ENCODE data around the gene WNT9B.

Gene WNT9B

GRCh38 chr17:46903762-46904672, 52.6 kb downstream of the WNT9B start:
- no peak for DNase-seq (ENCODE audit: low spot score)
- H3K27ac ChIP-seq: no peak overlapping the region
- TF ChIP-seq CTCF (IDR thresholded peaks at IDR 0.05): no peak
- no peak overlapping the region for H3K4me3 ChIP-seq

- no peak overlapping the region for H3K27ac ChIP-seq
- no peak for DNase-seq (ENCODE audit: low spot score)
- no peak for TF ChIP-seq CTCF (IDR thresholded peaks at IDR 0.05)
- no peak overlapping the region for H3K4me3 ChIP-seq
Measured at GRCh38 chr17:46908068-46908737, 56.8 kb downstream of the WNT9B start.

GRCh38 chr17:46910179-46910927, 59.0 kb downstream of the WNT9B start:
- DNase-seq (ENCODE audit: low spot score): no peak
- no peak overlapping the region for H3K4me3 ChIP-seq
- TF ChIP-seq CTCF (IDR thresholded peaks at IDR 0.05): no peak
- no peak overlapping the region for H3K27ac ChIP-seq

- no peak overlapping the region for H3K4me3 ChIP-seq
- TF ChIP-seq CTCF (IDR thresholded peaks at IDR 0.05): no peak
- DNase-seq (ENCODE audit: low spot score): no peak
- no peak overlapping the region for H3K27ac ChIP-seq
Measured at GRCh38 chr17:46911311-46911710, 59.9 kb downstream of the WNT9B start.

GRCh38 chr17:46915596-46915995, 64.2 kb downstream of the WNT9B start:
- Histone ChIP-seq H3K27ac (no peak overlapping the region), H3K4me3 (no peak overlapping the region)
- DNase-seq (ENCODE audit: low spot score): no peak
- TF ChIP-seq CTCF (IDR thresholded peaks at IDR 0.05): no peak

GRCh38 chr17:46916211-46916610, 64.8 kb downstream of the WNT9B start:
- DNase-seq (ENCODE audit: low spot score): no peak
- H3K4me3 ChIP-seq: no peak overlapping the region
- H3K27ac ChIP-seq: no peak overlapping the region

More at GRCh38 chr17:46916211-46916610, 64.8 kb downstream of the WNT9B start:
- no peak for TF ChIP-seq CTCF (IDR thresholded peaks at IDR 0.05)
